ENCODE results near the gene GAB2.
A peak's percentile ranks its signal among the peaks of the same experiment; 100 is the strongest.

Gene GAB2

DNA sequence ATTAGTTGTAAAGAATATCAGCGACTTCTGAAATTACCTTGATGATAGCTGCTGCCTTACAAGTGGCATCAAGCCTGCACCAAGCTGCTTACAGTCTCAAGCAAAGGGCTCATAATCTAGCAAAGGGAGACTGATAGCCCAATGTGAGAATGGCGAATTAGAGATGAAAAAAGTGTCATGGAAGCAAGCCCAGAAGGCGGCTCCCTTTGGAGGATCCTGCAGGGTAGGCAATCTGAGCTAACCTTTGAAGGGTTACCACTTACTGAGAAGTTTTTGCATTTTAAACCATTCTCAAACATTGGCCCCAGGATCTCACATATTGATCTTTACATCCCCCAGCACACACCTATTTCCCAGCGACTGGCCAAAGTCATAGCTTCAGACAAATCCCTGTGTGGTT, 18.5 kb downstream of the GAB2 start:
- DNase-seq: no peak

GRCh38 chr11:78398715-78399114, 18.9 kb downstream of the GAB2 start:
- no peak for DNase-seq

DNA sequence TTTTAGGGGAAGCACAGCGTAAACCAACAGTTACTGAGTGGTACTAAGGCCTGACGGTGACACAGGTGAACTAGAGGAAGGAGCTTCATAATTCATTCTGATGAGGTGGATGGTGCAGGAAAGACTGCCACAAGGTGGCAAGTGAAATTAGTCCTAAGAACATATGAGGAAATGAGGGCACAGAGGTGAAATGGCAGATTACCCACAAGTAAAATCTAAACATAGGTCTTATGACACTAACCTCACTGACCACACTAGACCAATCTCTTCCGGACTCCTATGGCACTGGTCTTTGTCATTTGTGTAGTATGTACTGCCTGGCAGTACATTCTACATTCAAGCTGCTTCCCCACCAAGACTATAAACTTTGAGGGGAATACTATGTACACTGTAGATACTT, 20.2 kb downstream of the GAB2 start:
- peak; percentile 47 for DNase-seq

DNA sequence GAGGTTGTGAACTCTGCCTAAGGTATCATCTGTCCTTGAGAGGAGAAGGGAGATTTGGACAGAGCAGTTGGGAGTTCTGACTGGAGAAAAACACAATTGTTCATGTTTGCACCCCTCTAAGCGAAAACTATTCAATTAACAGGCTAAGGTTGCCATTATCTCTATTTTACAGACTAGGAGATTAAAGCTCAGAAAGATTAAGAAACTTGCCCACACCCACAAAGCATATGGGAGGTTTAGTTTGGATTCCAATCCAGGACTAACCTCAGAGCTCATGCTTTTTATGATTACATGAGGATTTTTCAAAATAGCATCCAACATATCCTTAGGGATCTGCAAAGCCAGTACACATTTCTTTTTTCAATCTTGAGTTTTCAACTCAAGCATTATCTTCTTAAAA, 22.0 kb downstream of the GAB2 start:
- DNase-seq: no peak

DNA sequence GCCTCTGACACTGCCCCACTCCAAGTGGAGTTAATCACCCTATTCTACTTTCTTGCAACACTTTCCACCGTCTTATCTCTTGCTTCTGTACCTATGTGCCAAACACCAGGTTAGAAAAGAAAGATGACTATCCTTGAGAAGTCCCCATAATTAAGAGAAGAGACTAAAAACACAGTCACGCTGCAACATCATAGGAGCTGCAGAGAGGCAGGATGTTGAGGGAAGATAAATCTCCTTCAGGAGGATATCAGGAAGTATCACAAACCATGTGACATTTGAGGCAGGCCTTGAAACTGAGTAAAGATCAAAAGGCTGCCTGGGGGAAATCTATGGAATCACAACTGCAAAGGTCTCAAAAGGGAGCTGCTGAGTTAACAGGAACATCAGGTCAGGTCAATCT, 24.8 kb downstream of the GAB2 start:
- no peak for DNase-seq

- no peak for DNase-seq
Observed at GRCh38 chr11:78391424-78391823, 26.2 kb downstream of the GAB2 start.

DNA sequence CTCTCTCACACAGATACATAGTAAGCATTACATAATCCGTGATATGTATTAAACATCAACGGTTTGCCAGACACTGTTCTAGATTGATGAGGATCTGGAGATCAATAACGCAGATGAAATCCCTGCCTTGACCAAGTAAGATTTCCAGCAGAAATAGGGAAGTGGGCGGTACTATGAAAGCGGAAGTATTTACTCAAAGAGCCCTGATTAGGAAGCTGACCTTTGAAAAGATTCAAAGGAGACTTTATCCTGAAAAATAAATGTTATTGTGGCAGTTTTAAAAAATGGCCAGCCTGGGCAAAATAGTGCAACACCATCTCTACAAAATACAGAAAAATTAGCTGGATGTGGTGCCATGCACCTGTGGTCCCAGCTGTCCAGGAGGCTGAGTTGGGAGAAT, 26.8 kb downstream of the GAB2 start:
- DNase-seq: no peak

GRCh38 chr11:78386215-78386941, 31.2 kb downstream of the GAB2 start:
- no peak for DNase-seq

DNA sequence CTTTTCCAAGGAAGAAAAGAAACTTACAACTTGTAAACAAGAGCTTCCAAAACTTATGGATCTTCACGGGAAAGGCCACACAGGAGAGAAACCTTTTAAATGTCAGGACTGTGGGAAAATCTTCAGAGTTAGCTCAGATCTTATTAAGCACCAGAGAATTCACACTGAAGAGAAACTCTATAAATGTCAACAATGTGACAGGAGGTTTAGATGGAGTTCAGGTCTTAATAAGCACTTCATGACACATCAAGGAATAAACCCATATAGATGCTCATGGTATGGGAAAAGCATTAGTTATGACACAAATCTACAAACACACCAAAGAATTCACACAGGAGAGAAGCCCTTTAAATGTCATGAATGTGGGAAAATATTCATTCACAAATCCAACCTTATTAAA, 32.4 kb downstream of the GAB2 start:
- DNase-seq: no peak

- DNase-seq: no peak
Observed at GRCh38 chr11:78384231-78384630, 33.4 kb downstream of the GAB2 start.

DNA sequence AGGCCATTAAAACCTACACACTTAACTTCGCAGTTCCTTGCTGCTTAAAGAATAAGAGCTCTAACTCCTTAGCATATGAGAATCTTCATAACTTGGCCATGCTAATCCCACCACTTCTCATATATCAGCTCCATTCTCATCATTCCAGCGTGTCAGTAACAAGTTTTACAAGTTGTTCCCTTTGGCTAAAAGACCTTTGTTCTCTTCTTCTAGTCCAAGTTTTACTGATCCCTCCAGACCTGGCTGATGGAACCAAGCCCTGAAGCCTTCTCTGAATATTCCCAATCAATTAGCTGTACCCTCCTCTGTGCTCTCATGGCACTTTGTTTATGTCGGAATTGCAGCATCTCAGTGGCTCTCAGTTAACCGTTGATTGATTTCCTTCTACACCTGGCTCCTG, 35.8 kb downstream of the GAB2 start:
- no peak for DNase-seq

- DNase-seq: no peak
Observed at GRCh38 chr11:78380615-78381051, 37.0 kb downstream of the GAB2 start.

DNA sequence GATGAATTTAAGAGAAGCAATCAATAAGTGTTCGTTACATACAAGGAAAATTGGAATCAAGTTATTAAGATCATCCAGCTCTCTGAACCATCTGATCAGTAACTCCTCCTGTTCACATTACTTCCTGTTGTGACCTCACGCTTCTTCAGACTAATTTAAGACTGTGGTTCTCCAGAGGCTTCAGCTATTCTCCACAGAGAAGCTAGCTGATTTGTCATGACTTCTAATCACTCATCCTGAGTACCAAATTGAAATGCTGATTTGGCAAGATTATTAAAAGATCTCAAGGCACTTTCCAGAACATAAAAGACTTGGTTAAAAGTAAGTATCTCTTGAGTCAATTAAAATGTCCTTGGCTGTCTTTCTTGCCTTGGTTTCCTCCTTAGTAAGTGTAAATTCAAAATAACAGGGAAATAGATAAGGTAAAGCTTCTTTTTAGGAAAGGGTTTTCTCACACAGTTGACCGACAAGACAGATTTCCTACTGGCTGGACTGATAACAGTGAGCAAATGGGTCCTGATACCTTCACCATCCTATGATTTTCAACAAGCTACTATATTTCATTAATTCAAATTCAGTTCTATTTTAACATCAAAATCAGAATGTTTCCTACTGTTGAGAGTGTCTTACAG, 38.5 kb downstream of the GAB2 start:
- DNase-seq: no peak

GRCh38 chr11:78377625-78378418, 39.8 kb downstream of the GAB2 start:
- no peak for DNase-seq

DNA sequence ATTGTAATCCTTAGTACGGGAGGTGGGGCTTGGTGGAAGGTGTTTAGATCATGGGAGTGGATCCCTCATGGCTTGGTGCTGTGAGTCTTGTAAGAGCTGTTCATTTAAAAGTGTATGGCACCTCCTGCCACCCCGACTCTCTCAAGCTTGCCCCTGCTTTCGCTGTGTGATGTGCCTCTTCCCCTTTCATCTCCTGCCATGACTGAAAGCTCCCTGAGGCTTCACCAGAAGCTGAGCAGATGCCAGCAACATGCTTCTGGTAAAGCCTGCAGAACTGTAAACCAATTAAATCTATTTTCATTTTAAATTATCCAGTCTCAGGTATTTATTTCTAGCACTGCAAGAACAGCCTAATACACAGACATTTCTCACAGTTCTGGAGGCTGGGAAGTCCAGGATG, 40.8 kb downstream of the GAB2 start:
- no peak for DNase-seq

GRCh38 chr11:78374917-78375316, 42.7 kb downstream of the GAB2 start:
- no peak for DNase-seq

GRCh38 chr11:78373689-78374088, 43.9 kb downstream of the GAB2 start:
- DNase-seq: no peak

GRCh38 chr11:78372114-78372768, 45.4 kb downstream of the GAB2 start:
- no peak for DNase-seq

DNA sequence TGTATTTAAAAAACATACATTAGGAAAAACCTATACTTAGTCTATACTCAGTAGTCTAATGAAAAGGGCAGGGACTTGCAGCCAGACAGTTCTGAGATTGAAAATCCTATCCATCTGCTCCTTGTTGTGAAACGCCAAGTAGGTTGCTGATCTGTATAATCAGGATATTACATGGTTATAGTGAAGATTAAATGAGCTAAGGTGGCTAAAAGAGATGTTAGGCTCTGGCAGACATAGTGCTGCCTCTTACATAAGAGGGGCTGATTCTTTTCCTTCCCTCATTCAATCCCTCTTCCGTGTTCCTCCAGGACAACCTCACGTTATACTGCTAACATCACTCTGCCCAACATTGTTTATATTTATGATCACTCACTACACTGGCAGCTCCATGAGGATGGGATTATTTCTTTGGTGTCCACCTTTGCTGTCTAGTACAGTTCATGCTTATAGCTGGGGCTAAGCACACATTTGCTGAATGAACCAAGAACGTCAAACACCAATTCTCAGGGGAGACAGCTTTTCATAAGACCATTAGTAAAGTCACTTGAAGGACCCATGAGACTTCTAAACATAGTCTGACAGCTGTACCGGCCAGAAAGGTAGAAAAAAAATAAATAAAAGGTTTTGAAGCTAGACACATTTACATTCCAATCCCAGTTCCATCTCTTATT, 46.3 kb downstream of the GAB2 start:
- DNase-seq: no peak

DNA sequence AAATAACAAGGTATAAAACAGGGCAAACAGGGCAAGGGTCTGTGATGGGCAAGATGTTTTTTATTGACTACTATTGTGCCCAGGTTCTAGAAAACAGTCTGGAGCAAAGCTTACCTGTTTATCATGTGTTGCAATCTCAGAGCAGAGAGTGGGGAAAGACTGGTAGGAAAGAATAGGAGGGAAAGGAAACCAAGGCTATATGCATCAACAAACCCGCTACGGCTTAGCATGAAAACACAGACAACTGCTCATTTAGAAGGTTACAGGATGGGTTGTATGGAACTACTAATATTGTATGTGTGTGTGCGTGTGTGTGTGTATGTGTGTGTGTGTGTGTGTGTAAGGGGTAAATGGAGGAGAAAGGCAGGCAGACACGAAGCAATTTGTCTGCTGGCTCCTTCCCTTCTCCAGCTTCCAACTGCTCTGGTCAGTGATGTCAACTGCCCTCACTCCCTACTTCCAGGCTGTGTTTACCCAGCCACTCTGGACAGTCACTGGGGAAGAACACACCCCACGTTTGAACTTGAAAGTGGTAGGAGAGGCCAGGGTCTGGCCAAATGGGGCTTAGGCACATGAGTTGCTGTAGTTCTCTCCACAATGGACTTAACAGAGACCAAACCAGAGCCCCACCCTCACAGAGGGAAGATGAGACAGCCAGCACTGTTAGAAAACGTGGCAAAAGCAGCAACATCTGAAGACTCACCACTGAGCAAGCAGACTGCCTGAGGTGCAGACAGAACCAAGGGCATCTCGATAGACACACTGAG, 47.0 kb downstream of the GAB2 start:
- DNase-seq: no peak

DNA sequence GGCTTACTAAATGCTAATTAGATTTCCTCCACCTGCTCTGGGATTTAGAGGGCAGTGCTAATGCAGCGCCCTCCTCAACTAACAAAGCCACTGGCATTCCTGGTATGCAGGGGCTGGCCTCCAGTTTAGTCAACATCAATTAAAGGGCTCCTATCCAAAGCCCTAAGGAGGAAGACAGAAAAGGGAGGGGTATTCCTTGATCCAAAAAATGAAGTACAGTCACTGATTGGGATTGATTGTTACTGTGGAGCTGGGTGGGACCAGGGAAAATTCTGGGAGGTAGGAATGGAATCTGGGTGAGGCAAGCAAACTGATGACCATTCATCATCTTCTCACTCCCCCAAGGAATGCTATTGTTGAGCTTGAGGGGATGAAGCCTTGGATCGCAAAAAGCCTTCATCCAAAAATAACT, 52.2 kb downstream of the GAB2 start:
- no peak for DNase-seq

GRCh38 chr11:78364128-78364751, 53.4 kb downstream of the GAB2 start:
- DNase-seq: no peak

Data from GDM1 (cell line).